Small intestine (tissue), 7 donors: Measurements from ENCODE around the gene SEMA3D. TPM values are rescaled to one million over a fixed set of nuclear protein-coding genes. Genes with fewer than 3 reads are reported as not detected.

Source experiments
- DNase-seq, 2 donors: peaks; one replicate each; pipeline versions ENCODE4 v3.0.0 to v3.0.0-alpha.2; 2013
- FAIRE-seq: peaks from 2 replicates; lab custom pipeline; 2012; peaks lifted over from hg19 to GRCh38; lab: Jason Lieb, UNC
- H3K27ac ChIP-seq, 3 donors: one replicate each; pipeline ENCODE4 v1.5.1; 2013; ENCODE audit warnings: low read length in 2 of 3, mild to moderate bottlenecking in 2 of 3, control low read depth in 1 of 3, inconsistent platforms in 1 of 3, low read depth in 1 of 3, moderate library complexity in 1 of 3
- H3K27me3 ChIP-seq, 3 donors: one replicate each; pipeline ENCODE4 v1.6.1; 2013; ENCODE audit warnings: low read length in 3 of 3, inconsistent platforms in 1 of 3; ENCODE audit not compliant: control insufficient read depth in 3 of 3, insufficient read depth in 3 of 3
- H3K36me3 ChIP-seq, 3 donors: one replicate each; pipeline ENCODE4 v1.6.1; 2013; ENCODE audit warnings: low read length in 3 of 3, inconsistent platforms in 1 of 3, low read depth in 1 of 3, mild to moderate bottlenecking in 1 of 3, moderate library complexity in 1 of 3; ENCODE audit not compliant: control insufficient read depth in 3 of 3, insufficient read depth in 2 of 3
- H3K4me1 ChIP-seq, 3 donors: one replicate each; pipeline ENCODE4 v1.6.1; 2013; ENCODE audit warnings: low read length in 2 of 3, inconsistent platforms in 1 of 3, low read depth in 1 of 3, mild to moderate bottlenecking in 1 of 3, moderate library complexity in 1 of 3; ENCODE audit not compliant: control insufficient read depth in 3 of 3, insufficient read depth in 2 of 3
- H3K4me3 ChIP-seq, 3 donors: one replicate each; pipeline ENCODE4 v1.5.1; 2013; ENCODE audit warnings: low read length in 3 of 3, control low read depth in 1 of 3, inconsistent platforms in 1 of 3, low read depth in 1 of 3, mild to moderate bottlenecking in 1 of 3, moderate library complexity in 1 of 3
- H3K9me3 ChIP-seq, 2 donors: one replicate each; pipeline ENCODE4 v1.6.1; 2013; ENCODE audit warnings: low read depth in 1 of 2, low read length in 1 of 2; ENCODE audit not compliant: control insufficient read depth in 2 of 2, insufficient read depth in 1 of 2
- WGBS, 3 donors: extraction: QIAGEN DNeasy Blood & Tissue Kit; methylation state at CpG; one replicate each; pipeline ENCODE4 v1.1.7; 2013; 5-methylcytosine and 5-hydroxymethylcytosine counted together
- polyA plus RNA-seq, 4 donors: library from polyadenylated mRNA; stranded (reverse) in 3 of 4; unstranded in 1 of 4; fragments of 200-250 nt in 3 of 4; fragments of 120-200 nt in 1 of 4; gene quantifications; one replicate each; pipeline versions ENCODE4 v1.2.1 to v1.2.3, GENCODE V29; 2013
- donor health status: healthy with polysubstance abuse.
- donor health status: control.
- donor health status: control.
- donor health status: Bipolar disorder and iron deficiency.
- donor health status: healthy.

Gene SEMA3D
- polyA plus RNA-seq, 4 donors = 0.27 to 6.9 (median 0.95) TPM; not detected in 1

DNA sequence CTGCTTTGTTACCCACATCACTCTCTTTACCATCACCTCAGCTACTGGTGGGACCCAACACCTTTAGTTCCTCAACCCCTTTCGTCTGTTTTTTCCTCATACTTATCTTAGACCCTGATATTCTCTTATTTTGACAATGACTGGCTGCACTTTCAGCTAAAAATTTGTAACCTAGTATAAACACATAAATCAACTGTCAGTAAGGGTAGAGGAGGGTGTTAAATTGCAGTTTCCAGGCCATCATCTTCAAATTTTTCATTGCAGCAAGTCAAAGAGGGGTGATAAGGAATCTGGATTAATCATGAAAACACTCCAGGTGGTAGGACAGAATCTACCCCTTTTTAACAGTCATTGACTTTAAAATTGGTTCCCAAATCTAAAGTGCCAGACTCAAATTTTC is 27.9 kb downstream of the SEMA3D start:
- Histone ChIP-seq H3K9me3 (peaks cover 0 to 12% of the 10 kb centered on the region in 2 donors), H3K27me3 (no peaks in the 10 kb centered on the region), H3K36me3 (no peaks in the 10 kb centered on the region), H3K4me1 (no peaks in the 10 kb centered on the region), H3K4me3 (no peak overlapping the region), H3K27ac (no peak overlapping the region)
- FAIRE-seq (no peak), DNase-seq (no peak)
- WGBS, 3 donors = 82 to 86% (median 82%) methylated on average over 1 of the region's 1 CpG

DNA sequence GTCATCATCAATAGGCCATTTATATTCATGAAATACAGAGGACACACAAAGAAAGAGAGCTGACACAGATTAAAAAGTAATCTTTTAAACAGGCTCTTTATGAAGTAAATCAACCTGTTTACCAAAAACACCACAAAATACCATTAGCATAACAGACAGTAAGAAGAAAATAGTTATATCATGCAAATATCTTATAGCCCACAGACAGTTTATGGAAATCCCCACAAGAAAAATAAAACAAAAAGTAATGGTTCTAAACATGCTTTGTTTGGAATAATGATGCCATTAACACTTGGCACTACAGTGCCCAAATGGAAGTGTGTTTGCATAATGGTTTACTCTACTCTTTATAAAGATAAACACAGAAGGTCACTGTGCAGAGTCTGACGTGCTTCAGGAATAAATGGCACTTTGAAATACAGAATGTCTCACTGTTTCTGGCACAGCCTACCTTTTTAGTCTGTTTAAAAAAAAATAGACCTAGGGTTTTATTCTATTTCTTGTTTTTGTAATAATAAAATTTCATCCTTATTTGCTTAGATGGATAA is 30.1 kb downstream of the SEMA3D start:
- no peak for FAIRE-seq
- H3K27me3 ChIP-seq = no peaks in the 10 kb centered on the region
- WGBS, 3 donors = 20 to 34% (median 31%) methylated on average over 1 of the region's 1 CpG

DNA sequence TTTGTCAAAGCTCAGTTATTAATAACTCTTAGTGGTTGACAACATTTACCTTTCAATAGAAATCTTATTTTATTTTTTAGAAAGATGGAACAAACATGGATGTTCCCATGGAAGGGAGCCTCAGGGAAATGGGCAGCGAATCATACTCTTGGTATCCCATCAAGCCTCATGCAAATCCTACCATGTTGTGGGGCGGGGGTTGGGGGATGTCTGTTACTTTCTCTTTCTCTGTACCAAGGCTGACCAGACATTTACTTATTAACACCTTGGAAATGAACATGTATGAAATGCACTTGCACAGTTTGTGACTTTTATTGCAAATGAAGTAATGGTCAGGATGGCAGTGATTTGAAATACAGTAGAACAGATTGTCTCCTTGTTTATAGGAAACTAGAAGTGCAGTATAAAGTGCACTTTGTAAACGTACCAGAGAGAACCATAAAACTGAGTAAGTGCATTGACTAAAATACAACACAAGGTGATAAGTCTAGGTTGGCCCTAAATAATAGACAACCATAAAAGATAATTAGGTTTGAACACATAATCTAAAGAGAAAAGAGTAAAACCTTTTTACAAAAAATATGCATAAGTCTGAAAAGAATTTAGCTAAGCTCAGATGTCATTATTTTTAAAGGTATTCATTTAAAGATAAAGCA is 32.4 kb downstream of the SEMA3D start:
- H3K9me3 ChIP-seq = peaks cover 0 to 9% of the 10 kb centered on the region in 2 donors
- no peaks in the 10 kb centered on the region for H3K27me3 ChIP-seq
- no peak overlapping the region for H3K27ac ChIP-seq
- no peaks in the 10 kb centered on the region for H3K4me1 ChIP-seq
- FAIRE-seq (no peak), DNase-seq (peak; percentile 8 to 39)
- no peaks in the 10 kb centered on the region for H3K36me3 ChIP-seq
- H3K4me3 ChIP-seq = no peak overlapping the region
- WGBS, 3 donors = 40 to 59% (median 54%) methylated on average over 3 of the region's 3 CpGs

More for the DNA sequence above, 30.1 kb downstream of the SEMA3D start:
- Histone ChIP-seq H3K36me3 (no peaks in the 10 kb centered on the region), H3K4me3 (no peak overlapping the region), H3K9me3 (peaks cover 0 to 12% of the 10 kb centered on the region in 2 donors), H3K27ac (no peak overlapping the region), H3K4me1 (no peaks in the 10 kb centered on the region)
- DNase-seq = no peak

DNA sequence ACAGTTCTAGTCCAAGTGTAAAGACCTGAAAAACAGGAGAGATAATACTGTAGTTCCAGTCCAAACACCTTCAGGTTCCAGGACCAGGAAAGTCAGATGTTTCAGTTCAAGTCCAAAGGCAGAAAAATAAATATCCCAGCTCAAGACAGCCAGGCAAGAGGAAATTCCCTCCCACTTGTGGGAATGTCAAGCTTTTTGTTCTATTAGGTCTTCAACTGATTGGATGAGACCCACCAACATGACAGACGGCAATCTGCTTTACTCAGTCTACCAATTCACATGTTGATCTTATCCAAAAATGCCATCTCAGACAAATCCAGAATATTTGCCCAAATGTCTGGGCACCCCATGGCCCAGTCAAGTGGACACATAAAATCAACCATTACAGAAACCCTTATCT is 33.1 kb downstream of the SEMA3D start:
- Histone ChIP-seq H3K27ac (no peak overlapping the region), H3K9me3 (peaks cover 0 to 9% of the 10 kb centered on the region in 2 donors), H3K4me1 (no peaks in the 10 kb centered on the region), H3K4me3 (no peak overlapping the region), H3K27me3 (no peaks in the 10 kb centered on the region), H3K36me3 (no peaks in the 10 kb centered on the region)
- DNase-seq (no peak), FAIRE-seq (no peak)
- 83 to 96% (median 84%) methylated on average over 1 of the region's 1 CpG for WGBS, 3 donors

DNA sequence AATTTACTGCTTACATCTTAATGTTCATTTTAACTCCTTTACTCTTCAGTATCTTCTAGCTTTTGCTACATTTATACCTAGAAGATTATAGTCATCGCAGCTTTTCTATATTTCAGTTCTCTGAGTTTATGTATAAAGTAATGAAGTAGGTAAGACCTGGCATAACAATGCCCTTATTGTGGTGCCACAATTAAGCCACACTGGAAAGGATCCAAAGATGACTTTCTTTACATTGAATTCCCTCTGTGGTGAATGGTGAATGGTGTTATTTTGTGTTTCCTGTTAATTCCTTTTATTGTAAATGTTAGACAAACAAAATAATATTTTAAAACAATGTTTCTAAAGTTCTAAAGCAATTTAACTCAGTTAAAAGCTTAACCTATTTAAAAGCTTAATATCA is 36.2 kb downstream of the SEMA3D start:
- no peaks in the 10 kb centered on the region for H3K4me1 ChIP-seq
- H3K27me3 ChIP-seq = no peaks in the 10 kb centered on the region
- H3K27ac ChIP-seq = no peak overlapping the region
- no peak overlapping the region for H3K4me3 ChIP-seq
- DNase-seq (no peak), FAIRE-seq (no peak)
- no peaks in the 10 kb centered on the region for H3K36me3 ChIP-seq
- 70 to 85% (median 84%) methylated on average over 1 of the region's 1 CpG for WGBS, 3 donors
- no peaks in the 10 kb centered on the region for H3K9me3 ChIP-seq

DNA sequence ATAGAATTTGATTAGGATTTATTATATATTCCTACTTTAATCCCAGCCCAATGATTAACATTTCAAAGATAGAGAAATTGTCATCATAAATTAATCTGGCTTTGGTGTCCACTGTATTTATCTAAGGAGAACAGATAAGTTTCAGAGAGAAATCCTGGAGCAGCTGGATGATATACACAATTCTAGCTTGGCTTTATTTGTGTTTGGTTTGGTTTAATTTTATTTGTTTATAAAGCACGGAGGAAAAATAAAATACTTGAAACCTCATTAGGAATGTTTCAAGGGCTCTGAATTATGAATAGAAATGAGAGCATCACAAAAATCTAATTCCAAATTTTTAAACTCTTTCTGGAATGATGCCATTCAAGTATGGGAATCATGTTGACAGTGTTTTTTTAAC is 42.1 kb downstream of the SEMA3D start:
- no peaks in the 10 kb centered on the region for H3K36me3 ChIP-seq
- FAIRE-seq = no peak
- WGBS, 3 donors = 40 to 55% (median 50%) methylated on average over 1 of the region's 1 CpG
- no peaks in the 10 kb centered on the region for H3K4me1 ChIP-seq
- no peaks in the 10 kb centered on the region for H3K27me3 ChIP-seq
- DNase-seq = no peak
- no peaks in the 10 kb centered on the region for H3K9me3 ChIP-seq
- H3K27ac ChIP-seq = no peak overlapping the region
- no peak overlapping the region for H3K4me3 ChIP-seq

DNA sequence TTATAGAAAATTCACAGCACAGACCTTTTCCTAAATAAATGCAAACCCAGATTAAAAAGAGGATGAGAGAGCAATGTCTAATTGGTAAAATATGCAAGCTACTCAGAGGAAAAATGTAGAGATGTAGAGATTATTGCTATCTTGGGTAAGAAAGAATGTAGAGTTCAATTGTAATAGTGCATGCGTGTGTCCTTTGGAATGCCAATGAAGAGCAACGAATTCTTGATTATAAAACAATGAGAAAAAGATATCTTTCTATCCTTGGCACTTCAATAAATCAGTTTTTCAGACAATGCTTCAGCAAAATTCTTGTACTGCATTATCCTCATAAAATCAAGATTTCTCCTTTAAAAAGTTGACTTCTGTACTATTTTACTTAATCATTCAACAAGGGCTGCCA is 50.9 kb downstream of the SEMA3D start:
- no peaks in the 10 kb centered on the region for H3K9me3 ChIP-seq
- no peak for DNase-seq
- H3K27ac ChIP-seq = no peak overlapping the region
- WGBS, 3 donors = 64 to 78% (median 66%) methylated on average over 2 of the region's 2 CpGs
- no peaks in the 10 kb centered on the region for H3K4me1 ChIP-seq
- H3K4me3 ChIP-seq = no peak overlapping the region
- no peaks in the 10 kb centered on the region for H3K36me3 ChIP-seq
- H3K27me3 ChIP-seq = no peaks in the 10 kb centered on the region
- no peak for FAIRE-seq

DNA sequence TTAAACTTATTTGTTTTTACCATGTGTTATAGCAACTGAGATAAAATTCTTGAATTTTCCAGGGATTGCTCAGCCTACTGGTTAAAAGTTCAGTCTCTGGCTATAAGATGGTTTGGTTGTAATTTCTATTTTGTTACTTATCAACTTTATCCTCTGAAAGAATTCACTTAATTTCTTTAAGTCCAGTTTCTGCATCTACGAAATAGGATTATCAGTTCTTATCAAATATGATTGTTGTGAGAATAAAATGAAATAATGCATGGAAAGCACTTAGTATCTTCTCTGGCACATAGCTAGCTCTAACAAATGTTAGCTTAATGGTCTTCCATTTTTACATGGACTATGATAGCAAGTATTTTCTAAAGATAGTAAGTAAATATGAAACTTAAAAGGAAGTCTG is 53.3 kb downstream of the SEMA3D start:
- Histone ChIP-seq H3K27ac (no peak overlapping the region), H3K9me3 (no peaks in the 10 kb centered on the region), H3K27me3 (no peaks in the 10 kb centered on the region), H3K36me3 (no peaks in the 10 kb centered on the region), H3K4me1 (no peaks in the 10 kb centered on the region), H3K4me3 (no peak overlapping the region)
- FAIRE-seq (no peak), DNase-seq (no peak)
- 69 to 78% (median 75%) methylated on average over 1 of the region's 1 CpG for WGBS, 3 donors

DNA sequence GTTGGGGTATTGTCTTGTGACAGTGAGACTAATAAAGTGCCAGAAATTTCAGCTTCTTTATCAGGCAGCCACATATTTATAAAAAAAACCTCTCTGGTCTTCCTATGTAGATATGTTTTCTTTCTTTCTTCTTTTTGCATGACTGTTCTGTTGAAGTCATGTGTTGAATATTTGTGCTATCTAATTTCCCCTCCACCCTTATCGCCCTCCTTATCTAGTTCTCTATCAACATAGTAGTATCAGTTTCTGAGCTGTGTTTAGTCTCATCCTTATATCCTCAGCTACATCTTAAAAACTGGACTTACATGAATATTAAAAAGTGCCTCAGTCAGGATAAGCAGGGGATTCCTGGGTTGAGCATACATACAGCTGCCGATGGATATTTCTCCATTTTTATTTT is 53.9 kb downstream of the SEMA3D start:
- no peaks in the 10 kb centered on the region for H3K27me3 ChIP-seq
- WGBS, 3 donors = 83 to 93% (median 84%) methylated on average over 2 of the region's 2 CpGs
- FAIRE-seq (no peak), DNase-seq (no peak)
- H3K36me3 ChIP-seq = no peaks in the 10 kb centered on the region
- no peak overlapping the region for H3K4me3 ChIP-seq
- H3K27ac ChIP-seq = no peak overlapping the region
- no peaks in the 10 kb centered on the region for H3K9me3 ChIP-seq
- no peaks in the 10 kb centered on the region for H3K4me1 ChIP-seq
